HepG2 (cell line): ENCODE data around the gene SLX9. TPM values are rescaled to one million over a fixed set of nuclear protein-coding genes. Genes with fewer than 3 reads are reported as not detected.
"Not testable (repeated sequence)": the region's sequence is repeated elsewhere in the genome, so short reads cannot be mapped to it uniquely, and the experiment has no call there.

Experiments
- ASH2L ChIP-seq: fragments of 300-600, 200-600 bp; sonication (generic); IDR thresholded peaks from 2 replicates; pipeline ENCODE4 v1.7.0; 2017; ENCODE audit warnings: low read depth, mild to moderate bottlenecking, moderate library complexity, mixed read lengths, low read length; ENCODE audit not compliant: insufficient read length
- CREM ChIP-seq, 2 experiments: sonication (generic) in 1 of 2; formaldehyde crosslinking in 1 of 2; IDR thresholded peaks; 2 replicates each; pipeline versions ENCODE4 v1.4.0 to v1.6.1; 2016 to 2020; ENCODE audit warnings: antibody characterized with exemption in 1 of 2, mild to moderate bottlenecking in 1 of 2, missing genetic modification reagents in 1 of 2
- ERF ChIP-seq: IDR thresholded peaks from 2 replicates; pipeline ENCODE4 v1.6.1; 2018; ENCODE audit warnings: missing biosample characterization, missing genetic modification reagents
- FOXA3 ChIP-seq: IDR thresholded peaks from 2 replicates; pipeline ENCODE4 v1.6.1; 2016; ENCODE audit warnings: missing genetic modification reagents, missing compliant biosample characterization
- IRF2 ChIP-seq: IDR thresholded peaks from 2 replicates; pipeline ENCODE4 v1.6.1; 2018; ENCODE audit warnings: missing genetic modification reagents, missing compliant biosample characterization
- MYC ChIP-seq: sonication (generic); formaldehyde crosslinking; IDR thresholded peaks from 2 replicates; pipeline ENCODE4 v1.9.0; 2021; ENCODE audit warnings: missing genetic modification reagents, borderline replicate concordance
- NCOA1 ChIP-seq: sonication (generic); formaldehyde crosslinking; IDR thresholded peaks from 2 replicates; pipeline ENCODE4 v1.9.0; 2021; ENCODE audit warnings: missing genetic modification reagents
- PHF8 ChIP-seq: sonication (generic); formaldehyde crosslinking; IDR thresholded peaks from 2 replicates; pipeline ENCODE4 v1.5.0; 2020; ENCODE audit warnings: missing genetic modification reagents
- PITX1 ChIP-seq: sonication (generic); formaldehyde crosslinking; IDR thresholded peaks from 2 replicates; pipeline ENCODE4 v1.5.1; 2020; ENCODE audit warnings: mild to moderate bottlenecking, missing genetic modification reagents
- WIZ ChIP-seq: sonication (generic); formaldehyde crosslinking; IDR thresholded peaks from 2 replicates; pipeline ENCODE4 v1.5.1; 2020; ENCODE audit warnings: mild to moderate bottlenecking, missing genetic modification reagents
- ZSCAN31 ChIP-seq: sonication (generic); formaldehyde crosslinking; IDR thresholded peaks from 2 replicates; pipeline ENCODE4 v1.5.0; 2020; ENCODE audit warnings: low read depth, mild to moderate bottlenecking, missing genetic modification reagents
- polyA plus RNA-seq, 8 experiments: library from polyadenylated mRNA; depleted of rRNA in 3 of 8; stranded (reverse) in 7 of 8; unstranded in 1 of 8; fragments of >200 nt; fragmentation: Illumina TruSeq in 4 of 8; extraction: Trizol in 4 of 8; gene quantifications; 2 replicates each; pipeline versions ENCODE4 v1.2.1 to v1.2.3, GENCODE V29; 2011 to 2016; ENCODE audit warnings: low read depth in 4 of 8, missing spikeins in 1 of 8, mixed read lengths in 1 of 8; ENCODE audit not compliant: insufficient read depth in 1 of 8
- total RNA-seq, 5 experiments: library from RNA; depleted of rRNA; stranded (reverse); fragments of >200 nt; fragmentation: Illumina TruSeq; extraction: Trizol; gene quantifications; 2 replicates each; pipeline ENCODE4 v1.2.3, GENCODE V29; 2016; ENCODE audit warnings: low read depth in 1 of 5
- TF ChIP-seq, protein P1 (sequence below): sonication (generic); formaldehyde crosslinking; IDR thresholded peaks from 2 replicates; pipeline ENCODE4 v1.4.0; 2020; ENCODE audit warnings: missing genetic modification reagents
- TF ChIP-seq, protein P2 (sequence below): IDR thresholded peaks from 2 replicates; pipeline ENCODE4 v1.6.1; 2016; ENCODE audit warnings: low read depth, control low read depth
- TF ChIP-seq, protein P3 (sequence below): sonication (generic); formaldehyde crosslinking; conservative IDR thresholded peaks from 2 replicates; pipeline ENCODE4 v1.8.0; 2022; ENCODE audit warnings: mild to moderate bottlenecking, moderate library complexity, missing genetic modification reagents
- TF ChIP-seq, protein P4 (sequence below), 2 experiments: sonication (generic) in 1 of 2; formaldehyde crosslinking in 1 of 2; IDR thresholded peaks; 2 replicates each; pipeline versions ENCODE4 v1.4.0 to v1.6.1; 2018 to 2020; ENCODE audit warnings: missing genetic modification reagents in 2 of 2, borderline replicate concordance in 1 of 2, low read depth in 1 of 2, mild to moderate bottlenecking in 1 of 2, missing biosample characterization in 1 of 2
- TF ChIP-seq, protein P5 (sequence below): sonication (generic); formaldehyde crosslinking; IDR thresholded peaks from 2 replicates; pipeline ENCODE4 v1.9.0; 2022; ENCODE audit warnings: missing genetic modification reagents, mild to moderate bottlenecking, borderline replicate concordance
- TF ChIP-seq, protein P6 (sequence below): sonication (generic); formaldehyde crosslinking; IDR thresholded peaks from 2 replicates; pipeline ENCODE4 v1.4.0; 2020; ENCODE audit warnings: mild to moderate bottlenecking, missing genetic modification reagents

SLX9 gene
- total and polyA plus RNA-seq, 2 of the 13 experiments (the other 11 are each of a cell fraction or from before 2014, with no cell fraction given) = 21.0 to 47.1 TPM

DNA sequence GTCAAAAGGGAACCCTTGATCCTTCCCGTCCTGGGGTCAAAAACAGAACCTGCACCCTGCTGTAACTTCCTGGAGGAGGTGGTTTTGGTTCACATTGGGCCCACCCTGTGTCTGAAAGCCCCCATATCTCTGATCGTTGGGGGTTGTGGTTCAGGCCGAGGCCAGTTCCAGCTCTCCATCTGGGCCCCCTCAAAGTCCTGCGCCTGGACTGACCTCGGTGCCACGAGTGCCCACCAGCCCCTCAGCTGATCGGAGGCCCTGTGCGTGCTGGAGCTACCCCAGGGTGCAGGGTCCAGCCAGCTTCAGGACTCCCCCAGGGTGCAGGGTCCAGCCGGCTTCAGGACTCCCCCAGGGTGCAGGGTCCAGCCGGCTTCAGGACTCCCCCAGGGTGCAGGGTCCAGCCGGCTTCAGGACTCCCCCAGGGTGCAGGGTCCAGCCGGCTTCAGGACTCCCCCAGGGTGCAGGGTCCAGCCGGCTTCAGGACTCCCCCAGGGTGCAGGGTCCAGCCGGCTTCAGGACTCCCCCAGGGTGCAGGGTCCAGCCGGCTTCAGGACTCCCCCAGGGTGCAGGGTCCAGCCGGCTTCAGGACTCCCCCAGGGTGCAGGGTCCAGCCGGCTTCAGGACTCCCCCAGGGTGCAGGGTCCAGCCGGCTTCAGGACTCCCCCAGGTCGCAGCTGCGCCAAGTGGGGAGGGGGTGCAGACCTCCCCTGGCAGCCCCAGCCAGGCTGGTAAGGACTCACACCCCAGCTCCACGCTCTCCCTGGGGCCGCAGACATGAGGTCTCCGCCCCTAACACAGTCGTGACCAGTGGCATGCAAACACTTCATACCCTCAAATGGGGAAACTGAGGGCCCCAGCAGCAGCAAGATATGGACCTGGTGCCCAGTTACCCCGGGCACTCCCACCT lies 27.1 kb upstream of the SLX9 start (continued):
- TF ChIP-seq, protein P1, sequence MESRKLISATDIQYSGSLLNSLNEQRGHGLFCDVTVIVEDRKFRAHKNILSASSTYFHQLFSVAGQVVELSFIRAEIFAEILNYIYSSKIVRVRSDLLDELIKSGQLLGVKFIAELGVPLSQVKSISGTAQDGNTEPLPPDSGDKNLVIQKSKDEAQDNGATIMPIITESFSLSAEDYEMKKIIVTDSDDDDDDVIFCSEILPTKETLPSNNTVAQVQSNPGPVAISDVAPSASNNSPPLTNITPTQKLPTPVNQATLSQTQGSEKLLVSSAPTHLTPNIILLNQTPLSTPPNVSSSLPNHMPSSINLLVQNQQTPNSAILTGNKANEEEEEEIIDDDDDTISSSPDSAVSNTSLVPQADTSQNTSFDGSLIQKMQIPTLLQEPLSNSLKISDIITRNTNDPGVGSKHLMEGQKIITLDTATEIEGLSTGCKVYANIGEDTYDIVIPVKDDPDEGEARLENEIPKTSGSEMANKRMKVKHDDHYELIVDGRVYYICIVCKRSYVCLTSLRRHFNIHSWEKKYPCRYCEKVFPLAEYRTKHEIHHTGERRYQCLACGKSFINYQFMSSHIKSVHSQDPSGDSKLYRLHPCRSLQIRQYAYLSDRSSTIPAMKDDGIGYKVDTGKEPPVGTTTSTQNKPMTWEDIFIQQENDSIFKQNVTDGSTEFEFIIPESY = peak; percentile 10; the same call in 1 of the 2 replicates
- TF ChIP-seq ASH2L = peak; percentile 63
- TF ChIP-seq PHF8 (CRISPR knock-in tag) = peak; percentile 32
- TF ChIP-seq WIZ (CRISPR knock-in tag) = 0 out of 2 replicates have a peak, but pooled peaks have one; percentile 2
- peak; percentile 71 for TF ChIP-seq IRF2 (CRISPR knock-in tag)
- TF ChIP-seq, protein P2, sequence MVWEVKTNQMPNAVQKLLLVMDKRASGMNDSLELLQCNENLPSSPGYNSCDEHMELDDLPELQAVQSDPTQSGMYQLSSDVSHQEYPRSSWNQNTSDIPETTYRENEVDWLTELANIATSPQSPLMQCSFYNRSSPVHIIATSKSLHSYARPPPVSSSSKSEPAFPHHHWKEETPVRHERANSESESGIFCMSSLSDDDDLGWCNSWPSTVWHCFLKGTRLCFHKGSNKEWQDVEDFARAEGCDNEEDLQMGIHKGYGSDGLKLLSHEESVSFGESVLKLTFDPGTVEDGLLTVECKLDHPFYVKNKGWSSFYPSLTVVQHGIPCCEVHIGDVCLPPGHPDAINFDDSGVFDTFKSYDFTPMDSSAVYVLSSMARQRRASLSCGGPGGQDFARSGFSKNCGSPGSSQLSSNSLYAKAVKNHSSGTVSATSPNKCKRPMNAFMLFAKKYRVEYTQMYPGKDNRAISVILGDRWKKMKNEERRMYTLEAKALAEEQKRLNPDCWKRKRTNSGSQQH (CRISPR knock-in tag) = peak; percentile 60; the same call in 1 of the 2 replicates
- TF ChIP-seq ERF = peak; percentile 32; the same call in 1 of the 2 replicates
- 0 out of 2 replicates have a peak, but pooled peaks have one; percentile 47 for TF ChIP-seq NCOA1 (CRISPR knock-in tag)
- peak; percentile 78 for TF ChIP-seq CREM (IDR thresholded peaks at IDR 0.05)
- TF ChIP-seq CREM (CRISPR knock-in tag; IDR thresholded peaks at IDR 0.05) = not testable (repeated sequence)
- TF ChIP-seq, protein P3, sequence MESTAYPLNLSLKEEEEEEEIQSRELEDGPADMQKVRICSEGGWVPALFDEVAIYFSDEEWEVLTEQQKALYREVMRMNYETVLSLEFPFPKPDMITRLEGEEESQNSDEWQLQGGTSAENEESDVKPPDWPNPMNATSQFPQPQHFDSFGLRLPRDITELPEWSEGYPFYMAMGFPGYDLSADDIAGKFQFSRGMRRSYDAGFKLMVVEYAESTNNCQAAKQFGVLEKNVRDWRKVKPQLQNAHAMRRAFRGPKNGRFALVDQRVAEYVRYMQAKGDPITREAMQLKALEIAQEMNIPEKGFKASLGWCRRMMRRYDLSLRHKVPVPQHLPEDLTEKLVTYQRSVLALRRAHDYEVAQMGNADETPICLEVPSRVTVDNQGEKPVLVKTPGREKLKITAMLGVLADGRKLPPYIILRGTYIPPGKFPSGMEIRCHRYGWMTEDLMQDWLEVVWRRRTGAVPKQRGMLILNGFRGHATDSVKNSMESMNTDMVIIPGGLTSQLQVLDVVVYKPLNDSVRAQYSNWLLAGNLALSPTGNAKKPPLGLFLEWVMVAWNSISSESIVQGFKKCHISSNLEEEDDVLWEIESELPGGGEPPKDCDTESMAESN (CRISPR knock-in tag) = peak; percentile 51; the same call in 1 of the 2 replicates
- TF ChIP-seq PITX1 (CRISPR knock-in tag) = peak; percentile 50; the same call in 1 of the 2 replicates
- TF ChIP-seq, protein P4, sequence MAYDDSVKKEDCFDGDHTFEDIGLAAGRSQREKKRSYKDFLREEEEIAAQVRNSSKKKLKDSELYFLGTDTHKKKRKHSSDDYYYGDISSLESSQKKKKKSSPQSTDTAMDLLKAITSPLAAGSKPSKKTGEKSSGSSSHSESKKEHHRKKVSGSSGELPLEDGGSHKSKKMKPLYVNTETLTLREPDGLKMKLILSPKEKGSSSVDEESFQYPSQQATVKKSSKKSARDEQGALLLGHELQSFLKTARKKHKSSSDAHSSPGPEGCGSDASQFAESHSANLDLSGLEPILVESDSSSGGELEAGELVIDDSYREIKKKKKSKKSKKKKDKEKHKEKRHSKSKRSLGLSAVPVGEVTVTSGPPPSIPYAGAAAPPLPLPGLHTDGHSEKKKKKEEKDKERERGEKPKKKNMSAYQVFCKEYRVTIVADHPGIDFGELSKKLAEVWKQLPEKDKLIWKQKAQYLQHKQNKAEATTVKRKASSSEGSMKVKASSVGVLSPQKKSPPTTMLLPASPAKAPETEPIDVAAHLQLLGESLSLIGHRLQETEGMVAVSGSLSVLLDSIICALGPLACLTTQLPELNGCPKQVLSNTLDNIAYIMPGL (CRISPR knock-in tag; IDR thresholded peaks at IDR 0.05; ENCODE audit: borderline replicate concordance in 1 of 2, low read depth in 1 of 2) = peak in 1 of 2 experiments; percentile 74; a peak in 2 of 4 replicates
- peak; percentile 69 for TF ChIP-seq MYC (CRISPR knock-in tag)
- TF ChIP-seq, protein P5, sequence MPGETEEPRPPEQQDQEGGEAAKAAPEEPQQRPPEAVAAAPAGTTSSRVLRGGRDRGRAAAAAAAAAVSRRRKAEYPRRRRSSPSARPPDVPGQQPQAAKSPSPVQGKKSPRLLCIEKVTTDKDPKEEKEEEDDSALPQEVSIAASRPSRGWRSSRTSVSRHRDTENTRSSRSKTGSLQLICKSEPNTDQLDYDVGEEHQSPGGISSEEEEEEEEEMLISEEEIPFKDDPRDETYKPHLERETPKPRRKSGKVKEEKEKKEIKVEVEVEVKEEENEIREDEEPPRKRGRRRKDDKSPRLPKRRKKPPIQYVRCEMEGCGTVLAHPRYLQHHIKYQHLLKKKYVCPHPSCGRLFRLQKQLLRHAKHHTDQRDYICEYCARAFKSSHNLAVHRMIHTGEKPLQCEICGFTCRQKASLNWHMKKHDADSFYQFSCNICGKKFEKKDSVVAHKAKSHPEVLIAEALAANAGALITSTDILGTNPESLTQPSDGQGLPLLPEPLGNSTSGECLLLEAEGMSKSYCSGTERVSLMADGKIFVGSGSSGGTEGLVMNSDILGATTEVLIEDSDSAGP (CRISPR knock-in tag) = peak; percentile 74; the same call in 1 of the 2 replicates
- TF ChIP-seq FOXA3 (CRISPR knock-in tag) = peak; percentile 50
- TF ChIP-seq, protein P6, sequence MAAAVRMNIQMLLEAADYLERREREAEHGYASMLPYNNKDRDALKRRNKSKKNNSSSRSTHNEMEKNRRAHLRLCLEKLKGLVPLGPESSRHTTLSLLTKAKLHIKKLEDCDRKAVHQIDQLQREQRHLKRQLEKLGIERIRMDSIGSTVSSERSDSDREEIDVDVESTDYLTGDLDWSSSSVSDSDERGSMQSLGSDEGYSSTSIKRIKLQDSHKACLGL = peak; percentile 56; the same call in 1 of the 2 replicates
- 0 out of 2 replicates have a peak, but pooled peaks have one; percentile 22 for TF ChIP-seq ZSCAN31
